Measurements from ENCODE around the gene REC114. TPM values are rescaled to one million over a fixed set of nuclear protein-coding genes. Genes with fewer than 3 reads are reported as not detected.

Gene REC114
- total and polyA plus RNA-seq, 2 of the 8 experiments (the other 6 are each of a cell fraction or from before 2014, with no cell fraction given), result 0.12 TPM; not detected in 1

DNA sequence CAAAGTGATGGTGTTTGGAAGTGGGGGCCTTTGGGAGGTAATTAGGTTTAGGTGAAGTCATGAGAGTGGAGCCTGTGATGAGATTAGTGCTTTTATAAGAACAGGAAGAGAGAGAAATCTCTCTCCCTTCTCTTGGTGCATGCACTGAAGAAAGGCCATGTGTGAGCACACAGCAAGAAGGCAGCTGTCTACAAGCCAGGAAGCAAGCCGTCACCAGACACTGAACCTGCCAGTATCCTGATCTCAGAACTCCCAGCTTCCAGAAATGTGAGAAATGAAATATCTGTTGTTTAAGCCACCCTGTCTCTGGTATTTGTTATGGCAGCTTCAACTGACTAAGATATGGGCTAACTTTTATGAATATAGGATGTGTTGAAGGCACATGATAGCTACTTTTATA lies 72.6 kb downstream of the REC114 start:
- Histone ChIP-seq H3K79me1 (ENCODE audit: low read depth, low read length) (no peaks in the 10 kb centered on the region), H3K27ac (ENCODE audit: low read depth, low read length) (no peak overlapping the region), H4K5ac (ENCODE audit: insufficient read length, low read depth, low read length) (no peak overlapping the region), H2BK15ac (ENCODE audit: low read length) (no peak overlapping the region), H4K91ac (replicated peaks; ENCODE audit: insufficient read length, low read length) (no peak overlapping the region), H3K4me2 (ENCODE audit: insufficient read depth in 1 of 2, low read depth in 2 of 2, low read length in 2 of 2) (no peak overlapping the region), H3K23me2 (ENCODE audit: low read depth, low read length) (no peaks in the 10 kb centered on the region), H3K4me3 (ENCODE audit: extremely low read depth in 1 of 4, insufficient read depth in 2 of 4, low read depth in 3 of 4, low read length in 4 of 4) (no peak overlapping the region), H3K4me1 (replicated peaks in 1 of 4; ENCODE audit: control insufficient read depth in 3 of 4, insufficient read depth in 4 of 4, low read length in 3 of 4) (peaks cover 3 to 11% (median 5%) of the 10 kb centered on the region in 4 experiments; a peak in 4 of 7 replicates), H3K9ac (replicated peaks in 1 of 4; ENCODE audit: extremely low read depth in 1 of 4, low read depth in 3 of 4, low read length in 3 of 4) (no peak overlapping the region), H2BK120ac (replicated peaks; ENCODE audit: low read depth, low read length) (no peak overlapping the region), H3K23ac (ENCODE audit: insufficient read length) (no peak overlapping the region), H3K56ac (replicated peaks; ENCODE audit: insufficient read length, low read depth, low read length) (no peak overlapping the region), H4K20me1 (replicated peaks in 1 of 2; ENCODE audit: control insufficient read depth in 1 of 2, insufficient read depth in 2 of 2, low read length in 2 of 2) (no peaks in the 10 kb centered on the region), H3K14ac (ENCODE audit: insufficient read length) (no peak overlapping the region), H3K4ac (replicated peaks; ENCODE audit: insufficient read length, low read depth, low read length) (no peak overlapping the region), H2BK12ac (ENCODE audit: low read depth, low read length) (peak overlapping the region; percentile 85; the same call in 1 of the 2 replicates), H2AFZ (ENCODE audit: low read length) (no peak overlapping the region), H3K27me3 (replicated peaks in 1 of 4; ENCODE audit: control insufficient read depth in 3 of 4, extremely low read depth in 1 of 4, insufficient read depth in 3 of 4, low read length in 3 of 4) (no peaks in the 10 kb centered on the region), H3K9me3 (ENCODE audit: insufficient read depth in 2 of 2, low read depth in 1 of 2, low read length in 1 of 2) (no peaks in the 10 kb centered on the region; a peak in 1 of 4 replicates), H2BK20ac (ENCODE audit: low read length) (no peak overlapping the region), H3K79me2 (ENCODE audit: control insufficient read depth in 1 of 2, insufficient read depth in 2 of 2, low read length in 2 of 2) (no peaks in the 10 kb centered on the region), H2BK5ac (ENCODE audit: low read depth, low read length) (no peak overlapping the region), H3K36me3 (ENCODE audit: control insufficient read depth in 2 of 4, insufficient read depth in 4 of 4, low read length in 3 of 4) (no peaks in the 10 kb centered on the region), H3K18ac (ENCODE audit: extremely low read depth, low read length) (no peak overlapping the region), H2AK5ac (ENCODE audit: low read depth, low read length) (no peak overlapping the region), H4K8ac (ENCODE audit: extremely low read depth, insufficient read depth, low read length) (no peak overlapping the region)
- 88% methylated on average over 1 of the region's 1 CpG; no CpG with 5 or more reads in 1 of the 2 experiments for WGBS, 2 experiments (ENCODE audit: extremely low coverage in 1 of 2, insufficient coverage in 1 of 2, insufficient read length in 1 of 2, insufficient replicate concordance in 2 of 2, low coverage in 1 of 2, low lambda C conversion rate in 2 of 2, missing lambda C conversion rate in 1 of 2)
- POLR2A ChIA-PET (ENCODE audit: partially characterized antibody), result interaction anchor here (1.3 kb wide), 1 partner anchor 10 kb away, joined by 3 read pairs; no protein-coding TSS in a partner anchor
- FAIRE-seq, result no peak
- DNase-seq (ENCODE audit: low read depth in 1 of 2, low spot score in 2 of 2), result no peak
- no peak for TF ChIP-seq TCF12 (IDR thresholded peaks at IDR 0.05; ENCODE audit: low read depth, low read length)
- TF ChIP-seq, protein P1, sequence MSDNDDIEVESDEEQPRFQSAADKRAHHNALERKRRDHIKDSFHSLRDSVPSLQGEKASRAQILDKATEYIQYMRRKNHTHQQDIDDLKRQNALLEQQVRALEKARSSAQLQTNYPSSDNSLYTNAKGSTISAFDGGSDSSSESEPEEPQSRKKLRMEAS (IDR thresholded peaks at IDR 0.05), result peak; percentile 22; the same call in 1 of the 2 replicates
- CTCF ChIA-PET (ENCODE audit: partially characterized antibody), result no interaction called here
